Limb (tissue), 2 donors: ENCODE measurements around the gene OR51S1.
"Not testable (repeated sequence)": the region's sequence is repeated elsewhere in the genome, so short reads cannot be mapped to it uniquely, and the experiment has no call there.

Experiments used
- DNase-seq, 2 donors: peaks; one replicate each; pipeline ENCODE4 v3.0.0-alpha.2; 2016; ENCODE audit errors: extremely low spot score in 2 of 2

Gene OR51S1

GRCh38 chr11:4808476-4808875, 40.5 kb downstream of the OR51S1 start:
- DNase-seq: no peak

- no peak for DNase-seq
Observed at GRCh38 chr11:4804280-4804679, 44.7 kb downstream of the OR51S1 start, which contains the start of gene OR52R1. OR52R1 (minus strand) TSS chr11:4804380; CDS start chr11:4804380, 0 bp downstream.

- not testable (repeated sequence) for DNase-seq
Observed at GRCh38 chr11:4801316-4801715, 47.7 kb downstream of the OR51S1 start.

GRCh38 chr11:4798427-4799183, 50.4 kb downstream of the OR51S1 start:
- DNase-seq: no peak
